ENCODE results near the gene PRSS22. TPM values are rescaled to one million over a fixed set of nuclear protein-coding genes. Genes with fewer than 3 reads are reported as not detected.

Gene PRSS22
- total RNA-seq, 4 donors from 2014 or later = not detected

GRCh38 chr16:2835638-2836493 is 22.1 kb downstream of the PRSS22 start:
- H3K9me3 ChIP-seq = no peaks in the 10 kb centered on the region
- peaks cover 0 to 30% (median 8%) of the 10 kb centered on the region in 3 donors for H3K27me3 ChIP-seq
- no peaks in the 10 kb centered on the region for H3K36me3 ChIP-seq
- TF ChIP-seq CTCF (IDR thresholded peaks at IDR 0.05 in 4 of 5, conservative IDR thresholded peaks at IDR 0.05 in 1 of 5) (no peak), POLR2A (IDR thresholded peaks at IDR 0.05) (no peak)
- H3K27ac ChIP-seq = no peak overlapping the region
- DNase-seq (no peak), ATAC-seq (no peak)
- no peaks in the 10 kb centered on the region for H3K4me1 ChIP-seq
- H3K4me3 ChIP-seq = no peak overlapping the region
- intact Hi-C loops (cut with DNase I; ENCODE audit: low total_unique reads) = no loop called here
- in situ Hi-C loops (cut with MboI; ENCODE audit: low sequenced_read_pairs in 4 of 4) = no loop called here

GRCh38 chr16:2834968-2835367 is 23.0 kb downstream of the PRSS22 start:
- Histone ChIP-seq H3K27me3 (peaks cover 0 to 30% (median 8%) of the 10 kb centered on the region in 3 donors), H3K36me3 (no peaks in the 10 kb centered on the region), H3K27ac (no peak overlapping the region), H3K4me1 (no peaks in the 10 kb centered on the region), H3K4me3 (no peak overlapping the region), H3K9me3 (no peaks in the 10 kb centered on the region)
- DNase-seq (no peak), ATAC-seq (no peak)
- TF ChIP-seq POLR2A (IDR thresholded peaks at IDR 0.05) = no peak
- no peak for TF ChIP-seq CTCF (IDR thresholded peaks at IDR 0.05 in 4 of 5, conservative IDR thresholded peaks at IDR 0.05 in 1 of 5)
- in situ Hi-C loops (cut with MboI; ENCODE audit: low sequenced_read_pairs in 4 of 4) (no loop called here), intact Hi-C loops (cut with DNase I; ENCODE audit: low total_unique reads) (no loop called here)

- in situ Hi-C loops (cut with MboI; ENCODE audit: low sequenced_read_pairs in 4 of 4) (no loop called here), intact Hi-C loops (cut with DNase I; ENCODE audit: low total_unique reads) (no loop called here)
Observed at GRCh38 chr16:2833776-2834175, 24.2 kb downstream of the PRSS22 start.

GRCh38 chr16:2831203-2831602 is 26.8 kb downstream of the PRSS22 start:
- H3K27me3 ChIP-seq = peaks cover 9 to 12% (median 11%) of the 10 kb centered on the region in 3 donors
- TF ChIP-seq CTCF (IDR thresholded peaks at IDR 0.05 in 4 of 5, conservative IDR thresholded peaks at IDR 0.05 in 1 of 5) = no peak
- no peak for TF ChIP-seq POLR2A (IDR thresholded peaks at IDR 0.05)
- intact Hi-C loops (cut with DNase I; ENCODE audit: low total_unique reads) = no loop called here

More at GRCh38 chr16:2833776-2834175, 24.2 kb downstream of the PRSS22 start:
- DNase-seq (no peak), ATAC-seq (no peak)
- peaks cover 9 to 25% (median 11%) of the 10 kb centered on the region in 3 donors for H3K27me3 ChIP-seq
- H3K36me3 ChIP-seq = no peaks in the 10 kb centered on the region
- no peak overlapping the region for H3K4me3 ChIP-seq
- no peak overlapping the region for H3K27ac ChIP-seq
- H3K9me3 ChIP-seq = no peaks in the 10 kb centered on the region
- no peak for TF ChIP-seq POLR2A (IDR thresholded peaks at IDR 0.05)
- TF ChIP-seq CTCF (IDR thresholded peaks at IDR 0.05 in 4 of 5, conservative IDR thresholded peaks at IDR 0.05 in 1 of 5) = no peak
- no peaks in the 10 kb centered on the region for H3K4me1 ChIP-seq

More at GRCh38 chr16:2831203-2831602, 26.8 kb downstream of the PRSS22 start:
- no peak for DNase-seq
- no peak overlapping the region for H3K27ac ChIP-seq
- no peaks in the 10 kb centered on the region for H3K4me1 ChIP-seq
- in situ Hi-C loops (cut with MboI; ENCODE audit: low sequenced_read_pairs in 4 of 4) = no loop called here
- ATAC-seq = no peak
- H3K9me3 ChIP-seq = no peaks in the 10 kb centered on the region
- H3K36me3 ChIP-seq = no peaks in the 10 kb centered on the region
- H3K4me3 ChIP-seq = no peak overlapping the region
